Measurements from ENCODE around the gene CPN2.

- peak; percentile 52; the same call in 1 of the 2 replicates for TF ChIP-seq GATA2 (IDR thresholded peaks at IDR 0.05; ENCODE audit: low read depth, low read length)
- no peak for TF ChIP-seq GATA3 (IDR thresholded peaks at IDR 0.05; ENCODE audit: low read depth, low read length)
These were observed 17.1 kb upstream of the CPN2 start for GRCh38 chr3:194367992-194368841.
